GM19455 (cell line): ENCODE data around the gene WNT7A.
"Not testable (repeated sequence)": the region's sequence is repeated elsewhere in the genome, so short reads cannot be mapped to it uniquely, and the experiment has no call there.

Experiments used
- ATAC-seq: cut with Tn5 transposase; IDR thresholded peaks from one replicate; pipeline ENCODE4 v1.9.1; 2021; ENCODE audit not compliant: unreplicated experiment

WNT7A gene

GRCh38 chr3:13866041-13866965, 13.6 kb downstream of the WNT7A start:
- no peak for ATAC-seq

GRCh38 chr3:13865581-13865980, 14.3 kb downstream of the WNT7A start:
- ATAC-seq, result no peak

- no peak for ATAC-seq
These were observed 14.8 kb downstream of the WNT7A start for GRCh38 chr3:13865106-13865505.

- no peak for ATAC-seq
These were observed 15.8 kb downstream of the WNT7A start for GRCh38 chr3:13863965-13864595.

GRCh38 chr3:13863382-13863952, 16.4 kb downstream of the WNT7A start:
- ATAC-seq, result no peak

GRCh38 chr3:13861461-13861860, 18.4 kb downstream of the WNT7A start:
- no peak for ATAC-seq

- ATAC-seq, result no peak
These were observed 19.9 kb downstream of the WNT7A start for GRCh38 chr3:13860001-13860400.

GRCh38 chr3:13858768-13859520, 20.9 kb downstream of the WNT7A start:
- no peak for ATAC-seq

- no peak for ATAC-seq
These were observed 22.0 kb downstream of the WNT7A start for GRCh38 chr3:13857702-13858380.

GRCh38 chr3:13856628-13857027, 23.2 kb downstream of the WNT7A start:
- ATAC-seq, result not testable (repeated sequence)

- ATAC-seq, result no peak
These were observed 23.9 kb downstream of the WNT7A start for GRCh38 chr3:13856006-13856405.

GRCh38 chr3:13854492-13854891, 25.4 kb downstream of the WNT7A start:
- ATAC-seq, result no peak

GRCh38 chr3:13853978-13854296, 25.9 kb downstream of the WNT7A start:
- ATAC-seq, result no peak

GRCh38 chr3:13853256-13853977, 26.5 kb downstream of the WNT7A start:
- ATAC-seq, result no peak

GRCh38 chr3:13852638-13853009, 27.2 kb downstream of the WNT7A start:
- ATAC-seq, result no peak

- ATAC-seq, result no peak
These were observed 27.8 kb downstream of the WNT7A start for GRCh38 chr3:13851997-13852637.

GRCh38 chr3:13851091-13851849, 28.6 kb downstream of the WNT7A start:
- no peak for ATAC-seq

- no peak for ATAC-seq
These were observed 29.5 kb downstream of the WNT7A start for GRCh38 chr3:13850161-13850945.
